ENCODE measurements around the gene DOCK11.

DOCK11 gene

GRCh38 chrX:118657413-118657812, 161.8 kb downstream of the DOCK11 start:
- no peak overlapping the region for H3K27ac ChIP-seq (ENCODE audit: low read depth, low read length, severe bottlenecking)
- no peak overlapping the region for H3K4me3 ChIP-seq (ENCODE audit: extremely low read depth, insufficient read depth, low read length, poor library complexity, severe bottlenecking)
- H3K4me1 ChIP-seq (ENCODE audit: control insufficient read depth, insufficient read depth, low read length, poor library complexity, severe bottlenecking) = no peaks in the 10 kb centered on the region
- H3K9me3 ChIP-seq (ENCODE audit: control insufficient read depth, low read length) = no peaks in the 10 kb centered on the region
- no peaks in the 10 kb centered on the region for H3K36me3 ChIP-seq (ENCODE audit: control insufficient read depth, insufficient read depth, low read length)
- no CpG with 5 or more reads among the region's 3 CpGs for WGBS, 2 experiments (ENCODE audit: insufficient coverage in 2 of 2)

GRCh38 chrX:118660085-118660484, 164.5 kb downstream of the DOCK11 start:
- Histone ChIP-seq H3K9me3 (ENCODE audit: control insufficient read depth, low read length) (no peaks in the 10 kb centered on the region), H3K27ac (ENCODE audit: low read depth, low read length, severe bottlenecking) (no peak overlapping the region), H3K4me3 (ENCODE audit: extremely low read depth, insufficient read depth, low read length, poor library complexity, severe bottlenecking) (no peak overlapping the region), H3K36me3 (ENCODE audit: control insufficient read depth, insufficient read depth, low read length) (peaks cover 4% of the 10 kb centered on the region), H3K4me1 (ENCODE audit: control insufficient read depth, insufficient read depth, low read length, poor library complexity, severe bottlenecking) (no peaks in the 10 kb centered on the region)
- no CpG with 5 or more reads among the region's 2 CpGs for WGBS, 2 experiments (ENCODE audit: insufficient coverage in 2 of 2)

- H3K4me3 ChIP-seq (ENCODE audit: extremely low read depth, insufficient read depth, low read length, poor library complexity, severe bottlenecking) = no peak overlapping the region
- peaks cover 4% of the 10 kb centered on the region for H3K36me3 ChIP-seq (ENCODE audit: control insufficient read depth, insufficient read depth, low read length)
Observed at GRCh38 chrX:118665204-118665603, 169.6 kb downstream of the DOCK11 start.

GRCh38 chrX:118666521-118666920, 170.9 kb downstream of the DOCK11 start:
- H3K4me1 ChIP-seq (ENCODE audit: control insufficient read depth, insufficient read depth, low read length, poor library complexity, severe bottlenecking) = no peaks in the 10 kb centered on the region
- WGBS, 2 experiments (ENCODE audit: insufficient coverage in 2 of 2) = no CpG with 5 or more reads among the region's 3 CpGs

More at GRCh38 chrX:118665204-118665603, 169.6 kb downstream of the DOCK11 start:
- no peaks in the 10 kb centered on the region for H3K4me1 ChIP-seq (ENCODE audit: control insufficient read depth, insufficient read depth, low read length, poor library complexity, severe bottlenecking)
- H3K9me3 ChIP-seq (ENCODE audit: control insufficient read depth, low read length) = no peaks in the 10 kb centered on the region
- no peak overlapping the region for H3K27ac ChIP-seq (ENCODE audit: low read depth, low read length, severe bottlenecking)

GRCh38 chrX:118669435-118669834, 173.8 kb downstream of the DOCK11 start:
- Histone ChIP-seq H3K4me1 (ENCODE audit: control insufficient read depth, insufficient read depth, low read length, poor library complexity, severe bottlenecking) (no peaks in the 10 kb centered on the region), H3K4me3 (ENCODE audit: extremely low read depth, insufficient read depth, low read length, poor library complexity, severe bottlenecking) (no peak overlapping the region), H3K27ac (ENCODE audit: low read depth, low read length, severe bottlenecking) (no peak overlapping the region), H3K36me3 (ENCODE audit: control insufficient read depth, insufficient read depth, low read length) (no peaks in the 10 kb centered on the region), H3K9me3 (ENCODE audit: control insufficient read depth, low read length) (no peaks in the 10 kb centered on the region)
- no CpG with 5 or more reads among the region's 4 CpGs for WGBS, 2 experiments (ENCODE audit: insufficient coverage in 2 of 2)

More at GRCh38 chrX:118666521-118666920, 170.9 kb downstream of the DOCK11 start:
- Histone ChIP-seq H3K9me3 (ENCODE audit: control insufficient read depth, low read length) (no peaks in the 10 kb centered on the region), H3K27ac (ENCODE audit: low read depth, low read length, severe bottlenecking) (no peak overlapping the region), H3K36me3 (ENCODE audit: control insufficient read depth, insufficient read depth, low read length) (peaks cover 4% of the 10 kb centered on the region), H3K4me3 (ENCODE audit: extremely low read depth, insufficient read depth, low read length, poor library complexity, severe bottlenecking) (no peak overlapping the region)

GRCh38 chrX:118675326-118675965, 179.8 kb downstream of the DOCK11 start:
- H3K9me3 ChIP-seq (ENCODE audit: control insufficient read depth, low read length) = no peaks in the 10 kb centered on the region
- H3K4me3 ChIP-seq (ENCODE audit: extremely low read depth, insufficient read depth, low read length, poor library complexity, severe bottlenecking) = no peak overlapping the region
- 92% methylated on average over 2 of the region's 4 CpGs; no CpG with 5 or more reads in 1 of the 2 experiments for WGBS, 2 experiments (ENCODE audit: insufficient coverage in 2 of 2)
- no peak overlapping the region for H3K27ac ChIP-seq (ENCODE audit: low read depth, low read length, severe bottlenecking)
- H3K36me3 ChIP-seq (ENCODE audit: control insufficient read depth, insufficient read depth, low read length) = no peaks in the 10 kb centered on the region
- no peaks in the 10 kb centered on the region for H3K4me1 ChIP-seq (ENCODE audit: control insufficient read depth, insufficient read depth, low read length, poor library complexity, severe bottlenecking)

- Histone ChIP-seq H3K9me3 (ENCODE audit: control insufficient read depth, low read length) (no peaks in the 10 kb centered on the region), H3K36me3 (ENCODE audit: control insufficient read depth, insufficient read depth, low read length) (no peaks in the 10 kb centered on the region), H3K4me1 (ENCODE audit: control insufficient read depth, insufficient read depth, low read length, poor library complexity, severe bottlenecking) (no peaks in the 10 kb centered on the region), H3K27ac (ENCODE audit: low read depth, low read length, severe bottlenecking) (no peak overlapping the region), H3K4me3 (ENCODE audit: extremely low read depth, insufficient read depth, low read length, poor library complexity, severe bottlenecking) (no peak overlapping the region)
Observed at GRCh38 chrX:118675966-118676349, 180.3 kb downstream of the DOCK11 start.

- Histone ChIP-seq H3K36me3 (ENCODE audit: control insufficient read depth, insufficient read depth, low read length) (no peaks in the 10 kb centered on the region), H3K4me3 (ENCODE audit: extremely low read depth, insufficient read depth, low read length, poor library complexity, severe bottlenecking) (no peak overlapping the region), H3K9me3 (ENCODE audit: control insufficient read depth, low read length) (no peaks in the 10 kb centered on the region), H3K4me1 (ENCODE audit: control insufficient read depth, insufficient read depth, low read length, poor library complexity, severe bottlenecking) (no peaks in the 10 kb centered on the region), H3K27ac (ENCODE audit: low read depth, low read length, severe bottlenecking) (no peak overlapping the region)
- no CpG with 5 or more reads among the region's 2 CpGs for WGBS, 2 experiments (ENCODE audit: insufficient coverage in 2 of 2)
Observed at GRCh38 chrX:118677318-118677717, 181.7 kb downstream of the DOCK11 start.

- H3K4me3 ChIP-seq (ENCODE audit: extremely low read depth, insufficient read depth, low read length, poor library complexity, severe bottlenecking) = no peak overlapping the region
- H3K4me1 ChIP-seq (ENCODE audit: control insufficient read depth, insufficient read depth, low read length, poor library complexity, severe bottlenecking) = no peaks in the 10 kb centered on the region
- no peaks in the 10 kb centered on the region for H3K9me3 ChIP-seq (ENCODE audit: control insufficient read depth, low read length)
- no CpG with 5 or more reads among the region's 1 CpG for WGBS, 2 experiments (ENCODE audit: insufficient coverage in 2 of 2)
- H3K27ac ChIP-seq (ENCODE audit: low read depth, low read length, severe bottlenecking) = no peak overlapping the region
- H3K36me3 ChIP-seq (ENCODE audit: control insufficient read depth, insufficient read depth, low read length) = no peaks in the 10 kb centered on the region
Observed at GRCh38 chrX:118679290-118679689, 183.7 kb downstream of the DOCK11 start.

GRCh38 chrX:118682258-118683014, 186.8 kb downstream of the DOCK11 start:
- no peak overlapping the region for H3K4me3 ChIP-seq (ENCODE audit: extremely low read depth, insufficient read depth, low read length, poor library complexity, severe bottlenecking)
- no peaks in the 10 kb centered on the region for H3K9me3 ChIP-seq (ENCODE audit: control insufficient read depth, low read length)
- WGBS, 2 experiments (ENCODE audit: insufficient coverage in 2 of 2) = no CpG with 5 or more reads among the region's 2 CpGs
- no peaks in the 10 kb centered on the region for H3K36me3 ChIP-seq (ENCODE audit: control insufficient read depth, insufficient read depth, low read length)
- no peaks in the 10 kb centered on the region for H3K4me1 ChIP-seq (ENCODE audit: control insufficient read depth, insufficient read depth, low read length, poor library complexity, severe bottlenecking)
- H3K27ac ChIP-seq (ENCODE audit: low read depth, low read length, severe bottlenecking) = no peak overlapping the region

GRCh38 chrX:118685393-118685792, 189.8 kb downstream of the DOCK11 start:
- 83% methylated on average over 1 of the region's 3 CpGs; no CpG with 5 or more reads in 1 of the 2 experiments for WGBS, 2 experiments (ENCODE audit: insufficient coverage in 2 of 2)
- Histone ChIP-seq H3K36me3 (ENCODE audit: control insufficient read depth, insufficient read depth, low read length) (peaks cover 2% of the 10 kb centered on the region), H3K4me3 (ENCODE audit: extremely low read depth, insufficient read depth, low read length, poor library complexity, severe bottlenecking) (no peak overlapping the region), H3K9me3 (ENCODE audit: control insufficient read depth, low read length) (no peaks in the 10 kb centered on the region), H3K4me1 (ENCODE audit: control insufficient read depth, insufficient read depth, low read length, poor library complexity, severe bottlenecking) (no peaks in the 10 kb centered on the region), H3K27ac (ENCODE audit: low read depth, low read length, severe bottlenecking) (no peak overlapping the region)

Data from mesodermal cell (in vitro differentiated cells).